HepG2 (cell line): Measurements from ENCODE around the gene RTF1. TPM values are rescaled to one million over a fixed set of nuclear protein-coding genes. Genes with fewer than 3 reads are reported as not detected.
A peak's percentile ranks its signal among the peaks of the same experiment; 100 is the strongest.

Experiments
- ARNT2 ChIP-seq: sonication (generic); formaldehyde crosslinking; IDR thresholded peaks from 2 replicates; pipeline ENCODE4 v1.8.0; 2022; ENCODE audit warnings: mild to moderate bottlenecking, low read depth, missing genetic modification reagents, moderate library complexity
- CENPT ChIP-seq: sonication (generic); formaldehyde crosslinking; IDR thresholded peaks from 2 replicates; pipeline ENCODE4 v1.8.0; 2022; ENCODE audit warnings: low read depth, mild to moderate bottlenecking, moderate library complexity, missing genetic modification reagents
- FLYWCH1 ChIP-seq: sonication (generic); formaldehyde crosslinking; IDR thresholded peaks from 2 replicates; pipeline ENCODE4 v1.8.1; 2023; ENCODE audit warnings: mild to moderate bottlenecking, missing genetic modification reagents
- NCOA2 ChIP-seq: sonication (generic); formaldehyde crosslinking; IDR thresholded peaks from 2 replicates; pipeline ENCODE4 v1.8.0; 2022; ENCODE audit warnings: inconsistent platforms
- POLR2AphosphoS5 ChIP-seq: IDR thresholded peaks from 2 replicates; pipeline ENCODE4 v1.6.1; 2012; ENCODE audit warnings: low read depth, low read length
- YEATS2 ChIP-seq: sonication (generic); formaldehyde crosslinking; IDR thresholded peaks from 2 replicates; pipeline ENCODE4 v1.4.0; 2020; ENCODE audit warnings: missing genetic modification reagents, borderline replicate concordance
- ZNF124 ChIP-seq: sonication (generic); formaldehyde crosslinking; IDR thresholded peaks from 2 replicates; pipeline ENCODE4 v1.4.0; 2020; ENCODE audit warnings: missing genetic modification reagents
- ZNF335 ChIP-seq: sonication (generic); formaldehyde crosslinking; IDR thresholded peaks from 2 replicates; pipeline ENCODE4 v1.4.0; 2020; ENCODE audit warnings: missing genetic modification reagents
- ZNF816 ChIP-seq: sonication (generic); formaldehyde crosslinking; IDR thresholded peaks from 2 replicates; pipeline ENCODE4 v1.8.0; 2022; ENCODE audit warnings: missing genetic modification reagents, mild to moderate bottlenecking, borderline replicate concordance
- polyA plus RNA-seq, 8 experiments: library from polyadenylated mRNA; depleted of rRNA in 3 of 8; stranded (reverse) in 7 of 8; unstranded in 1 of 8; fragments of >200 nt; fragmentation: Illumina TruSeq in 4 of 8; extraction: Trizol in 4 of 8; gene quantifications; 2 replicates each; pipeline versions ENCODE4 v1.2.1 to v1.2.3, GENCODE V29; 2011 to 2016; ENCODE audit warnings: low read depth in 4 of 8, missing spikeins in 1 of 8, mixed read lengths in 1 of 8; ENCODE audit not compliant: insufficient read depth in 1 of 8
- total RNA-seq, 5 experiments: library from RNA; depleted of rRNA; stranded (reverse); fragments of >200 nt; fragmentation: Illumina TruSeq; extraction: Trizol; gene quantifications; 2 replicates each; pipeline ENCODE4 v1.2.3, GENCODE V29; 2016; ENCODE audit warnings: low read depth in 1 of 5
- TF ChIP-seq, protein P1 (sequence below): sonication (generic); formaldehyde crosslinking; IDR thresholded peaks from 2 replicates; pipeline ENCODE4 v1.5.1; 2020; ENCODE audit warnings: mild to moderate bottlenecking, missing genetic modification reagents, borderline replicate concordance
- TF ChIP-seq, protein P2 (sequence below): sonication (generic); formaldehyde crosslinking; IDR thresholded peaks from 2 replicates; pipeline ENCODE4 v1.8.0; 2022; ENCODE audit warnings: missing genetic modification reagents, mild to moderate bottlenecking, inconsistent platforms, borderline replicate concordance
- TF ChIP-seq, protein P3 (sequence below): sonication (generic); formaldehyde crosslinking; IDR thresholded peaks from 2 replicates; pipeline ENCODE4 v1.4.0; 2020; ENCODE audit warnings: missing genetic modification reagents
- TF ChIP-seq, protein P4 (sequence below): sonication (generic); formaldehyde crosslinking; IDR thresholded peaks from 2 replicates; pipeline ENCODE4 v1.9.0; 2022; ENCODE audit warnings: low read depth, missing genetic modification reagents
- TF ChIP-seq, protein P5 (sequence below): sonication (generic); formaldehyde crosslinking; IDR thresholded peaks from 2 replicates; pipeline ENCODE4 v1.9.0; 2021; ENCODE audit warnings: missing genetic modification reagents, borderline replicate concordance
- TF ChIP-seq, protein P6 (sequence below): sonication (generic); formaldehyde crosslinking; IDR thresholded peaks from 2 replicates; pipeline ENCODE4 v1.8.0; 2022; ENCODE audit warnings: mild to moderate bottlenecking, missing genetic modification reagents, moderate library complexity

The RTF1 gene
- total and polyA plus RNA-seq, 2 of the 13 experiments (the other 11 are each of a cell fraction or from before 2014, with no cell fraction given) = 13.9 to 17.9 TPM

DNA sequence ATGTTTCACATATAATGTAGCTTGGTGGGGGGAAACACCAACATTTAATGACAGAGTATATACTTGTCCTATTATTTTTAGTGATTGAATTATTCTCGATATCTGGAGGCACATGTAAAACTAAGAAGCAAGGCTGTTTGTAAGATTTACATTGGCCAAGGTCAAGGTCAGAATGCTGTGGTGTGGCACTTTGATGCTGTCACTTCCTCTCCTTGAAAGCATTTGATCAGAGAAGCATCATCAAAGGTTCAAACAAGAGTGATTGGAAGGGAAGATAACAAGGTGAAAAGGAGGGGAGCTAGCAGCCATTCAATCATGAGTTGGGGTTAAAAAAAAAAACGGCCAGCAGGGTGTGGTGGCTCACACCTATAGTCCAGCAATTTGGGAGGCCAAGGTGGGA, 26.4 kb downstream of the RTF1 start (continued):
- TF ChIP-seq, protein P1, sequence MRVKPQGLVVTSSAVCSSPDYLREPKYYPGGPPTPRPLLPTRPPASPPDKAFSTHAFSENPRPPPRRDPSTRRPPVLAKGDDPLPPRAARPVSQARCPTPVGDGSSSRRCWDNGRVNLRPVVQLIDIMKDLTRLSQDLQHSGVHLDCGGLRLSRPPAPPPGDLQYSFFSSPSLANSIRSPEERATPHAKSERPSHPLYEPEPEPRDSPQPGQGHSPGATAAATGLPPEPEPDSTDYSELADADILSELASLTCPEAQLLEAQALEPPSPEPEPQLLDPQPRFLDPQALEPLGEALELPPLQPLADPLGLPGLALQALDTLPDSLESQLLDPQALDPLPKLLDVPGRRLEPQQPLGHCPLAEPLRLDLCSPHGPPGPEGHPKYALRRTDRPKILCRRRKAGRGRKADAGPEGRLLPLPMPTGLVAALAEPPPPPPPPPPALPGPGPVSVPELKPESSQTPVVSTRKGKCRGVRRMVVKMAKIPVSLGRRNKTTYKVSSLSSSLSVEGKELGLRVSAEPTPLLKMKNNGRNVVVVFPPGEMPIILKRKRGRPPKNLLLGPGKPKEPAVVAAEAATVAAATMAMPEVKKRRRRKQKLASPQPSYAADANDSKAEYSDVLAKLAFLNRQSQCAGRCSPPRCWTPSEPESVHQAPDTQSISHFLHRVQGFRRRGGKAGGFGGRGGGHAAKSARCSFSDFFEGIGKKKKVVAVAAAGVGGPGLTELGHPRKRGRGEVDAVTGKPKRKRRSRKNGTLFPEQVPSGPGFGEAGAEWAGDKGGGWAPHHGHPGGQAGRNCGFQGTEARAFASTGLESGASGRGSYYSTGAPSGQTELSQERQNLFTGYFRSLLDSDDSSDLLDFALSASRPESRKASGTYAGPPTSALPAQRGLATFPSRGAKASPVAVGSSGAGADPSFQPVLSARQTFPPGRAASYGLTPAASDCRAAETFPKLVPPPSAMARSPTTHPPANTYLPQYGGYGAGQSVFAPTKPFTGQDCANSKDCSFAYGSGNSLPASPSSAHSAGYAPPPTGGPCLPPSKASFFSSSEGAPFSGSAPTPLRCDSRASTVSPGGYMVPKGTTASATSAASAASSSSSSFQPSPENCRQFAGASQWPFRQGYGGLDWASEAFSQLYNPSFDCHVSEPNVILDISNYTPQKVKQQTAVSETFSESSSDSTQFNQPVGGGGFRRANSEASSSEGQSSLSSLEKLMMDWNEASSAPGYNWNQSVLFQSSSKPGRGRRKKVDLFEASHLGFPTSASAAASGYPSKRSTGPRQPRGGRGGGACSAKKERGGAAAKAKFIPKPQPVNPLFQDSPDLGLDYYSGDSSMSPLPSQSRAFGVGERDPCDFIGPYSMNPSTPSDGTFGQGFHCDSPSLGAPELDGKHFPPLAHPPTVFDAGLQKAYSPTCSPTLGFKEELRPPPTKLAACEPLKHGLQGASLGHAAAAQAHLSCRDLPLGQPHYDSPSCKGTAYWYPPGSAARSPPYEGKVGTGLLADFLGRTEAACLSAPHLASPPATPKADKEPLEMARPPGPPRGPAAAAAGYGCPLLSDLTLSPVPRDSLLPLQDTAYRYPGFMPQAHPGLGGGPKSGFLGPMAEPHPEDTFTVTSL (CRISPR knock-in tag) = no peak
- TF ChIP-seq, protein P2, sequence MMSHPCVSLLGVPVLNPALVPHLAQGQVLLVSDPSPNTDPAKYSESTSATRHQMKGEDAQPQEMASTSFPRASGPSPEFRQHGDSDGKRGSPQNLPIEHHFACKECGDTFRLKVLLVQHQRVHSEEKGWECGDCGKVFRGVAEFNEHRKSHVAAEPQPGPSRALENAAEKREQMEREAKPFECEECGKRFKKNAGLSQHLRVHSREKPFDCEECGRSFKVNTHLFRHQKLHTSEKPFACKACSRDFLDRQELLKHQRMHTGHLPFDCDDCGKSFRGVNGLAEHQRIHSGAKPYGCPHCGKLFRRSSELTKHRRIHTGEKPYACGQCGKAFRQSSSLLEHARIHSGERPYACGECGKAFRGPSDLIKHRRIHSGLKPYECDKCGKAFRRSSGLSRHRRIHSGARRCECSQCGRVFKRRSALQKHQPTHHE (CRISPR knock-in tag) = no peak
- TF ChIP-seq ZNF335 (no peak), YEATS2 (CRISPR knock-in tag) (no peak), NCOA2 (CRISPR knock-in tag) (peak; percentile 14; the same call in 1 of the 2 replicates), CENPT (CRISPR knock-in tag) (no peak), ZNF816 (CRISPR knock-in tag) (no peak), POLR2AphosphoS5 (no peak), FLYWCH1 (CRISPR knock-in tag) (no peak), ZNF124 (CRISPR knock-in tag) (no peak), ARNT2 (CRISPR knock-in tag) (no peak)
- TF ChIP-seq, protein P3, sequence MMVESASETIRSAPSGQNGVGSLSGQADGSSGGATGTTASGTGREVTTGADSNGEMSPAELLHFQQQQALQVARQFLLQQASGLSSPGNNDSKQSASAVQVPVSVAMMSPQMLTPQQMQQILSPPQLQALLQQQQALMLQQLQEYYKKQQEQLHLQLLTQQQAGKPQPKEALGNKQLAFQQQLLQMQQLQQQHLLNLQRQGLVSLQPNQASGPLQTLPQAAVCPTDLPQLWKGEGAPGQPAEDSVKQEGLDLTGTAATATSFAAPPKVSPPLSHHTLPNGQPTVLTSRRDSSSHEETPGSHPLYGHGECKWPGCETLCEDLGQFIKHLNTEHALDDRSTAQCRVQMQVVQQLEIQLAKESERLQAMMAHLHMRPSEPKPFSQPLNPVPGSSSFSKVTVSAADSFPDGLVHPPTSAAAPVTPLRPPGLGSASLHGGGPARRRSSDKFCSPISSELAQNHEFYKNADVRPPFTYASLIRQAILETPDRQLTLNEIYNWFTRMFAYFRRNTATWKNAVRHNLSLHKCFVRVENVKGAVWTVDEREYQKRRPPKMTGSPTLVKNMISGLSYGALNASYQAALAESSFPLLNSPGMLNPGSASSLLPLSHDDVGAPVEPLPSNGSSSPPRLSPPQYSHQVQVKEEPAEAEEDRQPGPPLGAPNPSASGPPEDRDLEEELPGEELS (CRISPR knock-in tag) = no peak
- TF ChIP-seq, protein P4, sequence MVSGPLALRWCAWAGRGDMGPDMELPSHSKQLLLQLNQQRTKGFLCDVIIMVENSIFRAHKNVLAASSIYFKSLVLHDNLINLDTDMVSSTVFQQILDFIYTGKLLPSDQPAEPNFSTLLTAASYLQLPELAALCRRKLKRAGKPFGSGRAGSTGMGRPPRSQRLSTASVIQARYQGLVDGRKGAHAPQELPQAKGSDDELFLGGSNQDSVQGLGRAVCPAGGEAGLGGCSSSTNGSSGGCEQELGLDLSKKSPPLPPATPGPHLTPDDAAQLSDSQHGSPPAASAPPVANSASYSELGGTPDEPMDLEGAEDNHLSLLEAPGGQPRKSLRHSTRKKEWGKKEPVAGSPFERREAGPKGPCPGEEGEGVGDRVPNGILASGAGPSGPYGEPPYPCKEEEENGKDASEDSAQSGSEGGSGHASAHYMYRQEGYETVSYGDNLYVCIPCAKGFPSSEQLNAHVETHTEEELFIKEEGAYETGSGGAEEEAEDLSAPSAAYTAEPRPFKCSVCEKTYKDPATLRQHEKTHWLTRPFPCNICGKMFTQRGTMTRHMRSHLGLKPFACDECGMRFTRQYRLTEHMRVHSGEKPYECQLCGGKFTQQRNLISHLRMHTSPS (CRISPR knock-in tag) = no peak
- TF ChIP-seq, protein P5, sequence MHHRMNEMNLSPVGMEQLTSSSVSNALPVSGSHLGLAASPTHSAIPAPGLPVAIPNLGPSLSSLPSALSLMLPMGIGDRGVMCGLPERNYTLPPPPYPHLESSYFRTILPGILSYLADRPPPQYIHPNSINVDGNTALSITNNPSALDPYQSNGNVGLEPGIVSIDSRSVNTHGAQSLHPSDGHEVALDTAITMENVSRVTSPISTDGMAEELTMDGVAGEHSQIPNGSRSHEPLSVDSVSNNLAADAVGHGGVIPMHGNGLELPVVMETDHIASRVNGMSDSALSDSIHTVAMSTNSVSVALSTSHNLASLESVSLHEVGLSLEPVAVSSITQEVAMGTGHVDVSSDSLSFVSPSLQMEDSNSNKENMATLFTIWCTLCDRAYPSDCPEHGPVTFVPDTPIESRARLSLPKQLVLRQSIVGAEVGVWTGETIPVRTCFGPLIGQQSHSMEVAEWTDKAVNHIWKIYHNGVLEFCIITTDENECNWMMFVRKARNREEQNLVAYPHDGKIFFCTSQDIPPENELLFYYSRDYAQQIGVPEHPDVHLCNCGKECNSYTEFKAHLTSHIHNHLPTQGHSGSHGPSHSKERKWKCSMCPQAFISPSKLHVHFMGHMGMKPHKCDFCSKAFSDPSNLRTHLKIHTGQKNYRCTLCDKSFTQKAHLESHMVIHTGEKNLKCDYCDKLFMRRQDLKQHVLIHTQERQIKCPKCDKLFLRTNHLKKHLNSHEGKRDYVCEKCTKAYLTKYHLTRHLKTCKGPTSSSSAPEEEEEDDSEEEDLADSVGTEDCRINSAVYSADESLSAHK (CRISPR knock-in tag) = no peak
- TF ChIP-seq, protein P6, sequence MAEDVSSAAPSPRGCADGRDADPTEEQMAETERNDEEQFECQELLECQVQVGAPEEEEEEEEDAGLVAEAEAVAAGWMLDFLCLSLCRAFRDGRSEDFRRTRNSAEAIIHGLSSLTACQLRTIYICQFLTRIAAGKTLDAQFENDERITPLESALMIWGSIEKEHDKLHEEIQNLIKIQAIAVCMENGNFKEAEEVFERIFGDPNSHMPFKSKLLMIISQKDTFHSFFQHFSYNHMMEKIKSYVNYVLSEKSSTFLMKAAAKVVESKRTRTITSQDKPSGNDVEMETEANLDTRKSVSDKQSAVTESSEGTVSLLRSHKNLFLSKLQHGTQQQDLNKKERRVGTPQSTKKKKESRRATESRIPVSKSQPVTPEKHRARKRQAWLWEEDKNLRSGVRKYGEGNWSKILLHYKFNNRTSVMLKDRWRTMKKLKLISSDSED (CRISPR knock-in tag) = no peak
